GM21576 (cell line): ENCODE measurements around the gene BTBD8.
"Not testable (repeated sequence)": the region's sequence is repeated elsewhere in the genome, so short reads cannot be mapped to it uniquely, and the experiment has no call there.

Experiments used
- ATAC-seq: cut with Tn5 transposase; IDR thresholded peaks from one replicate; pipeline ENCODE4 v1.9.1; 2021; ENCODE audit warnings: mild to moderate bottlenecking, moderate library complexity; ENCODE audit not compliant: unreplicated experiment

BTBD8 gene

GRCh38 chr1:92080128-92080985 is at the start of gene BTBD8:
TSS of gene BTBD8 (plus strand) at chr1:92080345. CDS start at chr1:92080572, 227 bp downstream.
- ATAC-seq, result peak; percentile 97

- no peak for ATAC-seq
Observed at GRCh38 chr1:92030656-92031107, 49.5 kb upstream of the BTBD8 start.

- no peak for ATAC-seq
Observed at GRCh38 chr1:92031281-92032110, 48.6 kb upstream of the BTBD8 start.

GRCh38 chr1:92037400-92037799 is 42.7 kb upstream of the BTBD8 start:
- ATAC-seq, result no peak

GRCh38 chr1:92038695-92039346 is 41.3 kb upstream of the BTBD8 start:
- ATAC-seq, result no peak

GRCh38 chr1:92040971-92041370 is 39.2 kb upstream of the BTBD8 start:
- ATAC-seq, result no peak

- no peak for ATAC-seq
Observed at GRCh38 chr1:92043621-92044020, 36.5 kb upstream of the BTBD8 start.

- no peak for ATAC-seq
Observed at GRCh38 chr1:92045766-92046495, 34.2 kb upstream of the BTBD8 start.

- ATAC-seq, result no peak
Observed at GRCh38 chr1:92051948-92052347, 28.2 kb upstream of the BTBD8 start.

- ATAC-seq, result no peak
Observed at GRCh38 chr1:92065042-92065441, 15.1 kb upstream of the BTBD8 start.

- no peak for ATAC-seq
Observed at GRCh38 chr1:92066321-92066720, 13.8 kb upstream of the BTBD8 start.

- no peak for ATAC-seq
Observed at GRCh38 chr1:92070892-92071291, 9.3 kb upstream of the BTBD8 start.

- not testable (repeated sequence) for ATAC-seq
Observed at GRCh38 chr1:92074446-92074845, 5.7 kb upstream of the BTBD8 start.

GRCh38 chr1:92075311-92075710 is 4.8 kb upstream of the BTBD8 start, which contains the start of gene SETSIP:
TSS of gene SETSIP (minus strand) at chr1:92075411. CDS start at chr1:92075411, 0 bp downstream.
- no peak for ATAC-seq

- ATAC-seq, result no peak
Observed at GRCh38 chr1:92076363-92076762, 3.8 kb upstream of the BTBD8 start.

GRCh38 chr1:92078077-92078476 is 2.1 kb upstream of the BTBD8 start:
- not testable (repeated sequence) for ATAC-seq

- ATAC-seq, result no peak
Observed at GRCh38 chr1:92079441-92079840, 704 bp upstream of the BTBD8 start.

GRCh38 chr1:92081031-92081430 is 886 bp downstream of the BTBD8 start:
- no peak for ATAC-seq

- no peak for ATAC-seq
Observed at GRCh38 chr1:92084651-92085050, 4.5 kb downstream of the BTBD8 start.

- ATAC-seq, result no peak
Observed at GRCh38 chr1:92085727-92086126, 5.6 kb downstream of the BTBD8 start.
